Loucy (cell line): ENCODE data around the gene ZBTB3.

ENCODE experiments used
- H2AFZ ChIP-seq: fragments of 200-600 bp; sonication (generic); 2 replicates; pipeline ENCODE4 v1.6.0; 2016; ENCODE audit warnings: antibody characterized with exemption, mild to moderate bottlenecking, low read length, moderate library complexity
- H3F3A ChIP-seq: fragments of 200-600 bp; 2 replicates; pipeline ENCODE4 v1.6.0; 2016; ENCODE audit warnings: antibody characterized with exemption, low read depth, mild to moderate bottlenecking
- H3K27me3 ChIP-seq: fragments of 200-600 bp; sonication (generic); 2 replicates; pipeline ENCODE4 v1.6.1; 2014; ENCODE audit warnings: low read length, mild to moderate bottlenecking; ENCODE audit not compliant: insufficient read depth, poor library complexity, severe bottlenecking
- H3K36me3 ChIP-seq: fragments of 200-600 bp; sonication (generic); 2 replicates; pipeline ENCODE4 v1.6.1; 2016; ENCODE audit warnings: low read length; ENCODE audit not compliant: insufficient read depth
- H3K4me1 ChIP-seq: fragments of 200-600 bp; sonication (generic); 2 replicates; pipeline ENCODE4 v1.5.1; 2014; ENCODE audit warnings: low read length, mild to moderate bottlenecking; ENCODE audit not compliant: insufficient read depth, poor library complexity, severe bottlenecking
- H3K4me2 ChIP-seq: fragments of 200-600 bp; sonication (generic); 2 replicates; pipeline ENCODE4 v1.6.0; 2014; ENCODE audit warnings: antibody characterized with exemption, low read length, low read depth, mild to moderate bottlenecking; ENCODE audit not compliant: poor library complexity, severe bottlenecking
- H3K4me3 ChIP-seq: fragments of 200-600 bp; sonication (generic); 2 replicates; pipeline ENCODE4 v1.5.1; 2014; ENCODE audit warnings: low read length, mild to moderate bottlenecking, mixed read lengths; ENCODE audit not compliant: poor library complexity, severe bottlenecking
- H3K79me2 ChIP-seq: fragments of 200-600 bp; sonication (generic); 2 replicates; pipeline ENCODE4 v1.6.1; 2014; ENCODE audit warnings: low read length; ENCODE audit not compliant: insufficient read depth
- H3K9ac ChIP-seq: fragments of 200-600 bp; sonication (generic); 2 replicates; pipeline ENCODE4 v1.6.0; 2014; ENCODE audit warnings: mild to moderate bottlenecking, low read depth, low read length, moderate library complexity; ENCODE audit not compliant: poor library complexity, severe bottlenecking
- H3K9me2 ChIP-seq: fragments of 200-600 bp; sonication (generic); replicated peaks from 2 replicates; pipeline ENCODE4 v1.6.1; 2016; ENCODE audit warnings: low read depth, low read length, mixed read lengths
- H3K9me3 ChIP-seq: fragments of 200-600 bp; sonication (generic); 2 replicates; pipeline ENCODE4 v1.6.1; 2014; ENCODE audit warnings: mild to moderate bottlenecking, antibody characterized with exemption, low read length, low read depth; ENCODE audit not compliant: insufficient read depth
- H4K20me1 ChIP-seq: fragments of 200-600 bp; sonication (generic); 2 replicates; pipeline ENCODE4 v1.6.0; 2014; ENCODE audit warnings: antibody characterized with exemption, low read length, mild to moderate bottlenecking; ENCODE audit not compliant: insufficient read depth, poor library complexity, severe bottlenecking
- CTCF ChIP-seq: fragments of 200-600 bp; sonication (generic); conservative IDR thresholded peaks from 2 replicates; pipeline ENCODE4 v1.5.1; 2014; ENCODE audit warnings: mild to moderate bottlenecking, antibody characterized with exemption, low read length
- EZH2phosphoT487 ChIP-seq: fragments of 200-600 bp; IDR thresholded peaks from 2 replicates; pipeline ENCODE4 v1.6.1; 2018; ENCODE audit warnings: antibody characterized with exemption, mild to moderate bottlenecking, moderate library complexity, borderline replicate concordance

Gene ZBTB3

GRCh38 chr11:62757846-62758788 is 4.2 kb upstream of the ZBTB3 start:
- Histone ChIP-seq H3K4me2 (no peak overlapping the region), H2AFZ (no peak overlapping the region), H3K9ac (no peak overlapping the region), H3K4me3 (no peak overlapping the region), H3K36me3 (no peaks in the 10 kb centered on the region), H3K79me2 (peaks cover 19% of the 10 kb centered on the region), H3F3A (no peaks in the 10 kb centered on the region), H4K20me1 (peaks cover 7% of the 10 kb centered on the region), H3K9me2 (no peaks in the 10 kb centered on the region), H3K9me3 (no peaks in the 10 kb centered on the region), H3K4me1 (peaks cover 16% of the 10 kb centered on the region), H3K27me3 (no peaks in the 10 kb centered on the region)
- no peak for TF ChIP-seq EZH2phosphoT487
- no peak for TF ChIP-seq CTCF

GRCh38 chr11:62755086-62755615 is 1.2 kb upstream of the ZBTB3 start:
- Histone ChIP-seq H3K4me3 (no peak overlapping the region), H2AFZ (no peak overlapping the region), H3K36me3 (no peaks in the 10 kb centered on the region), H3K79me2 (peaks cover 16% of the 10 kb centered on the region; the same call in 1 of the 2 replicates), H3K9me3 (no peaks in the 10 kb centered on the region), H3K9ac (no peak overlapping the region), H3F3A (no peaks in the 10 kb centered on the region), H3K4me1 (peaks cover 17% of the 10 kb centered on the region), H3K4me2 (peak overlapping the region; percentile 64), H3K27me3 (no peaks in the 10 kb centered on the region), H3K9me2 (no peaks in the 10 kb centered on the region), H4K20me1 (peaks cover 5% of the 10 kb centered on the region)
- TF ChIP-seq EZH2phosphoT487 (no peak), CTCF (no peak)

GRCh38 chr11:62752994-62753735 is 795 bp downstream of the ZBTB3 start:
- Histone ChIP-seq H4K20me1 (peaks cover 5% of the 10 kb centered on the region), H3K36me3 (no peaks in the 10 kb centered on the region), H3K9me3 (no peaks in the 10 kb centered on the region), H3K4me1 (peaks cover 17% of the 10 kb centered on the region), H3F3A (no peaks in the 10 kb centered on the region), H3K4me2 (peak overlapping the region; percentile 84), H3K9me2 (no peaks in the 10 kb centered on the region), H3K4me3 (peak overlapping the region; percentile 78), H3K9ac (peak overlapping the region; percentile 72), H3K79me2 (peaks cover 19% of the 10 kb centered on the region; the same call in 1 of the 2 replicates), H3K27me3 (no peaks in the 10 kb centered on the region), H2AFZ (no peak overlapping the region; the same call in 1 of the 2 replicates)
- TF ChIP-seq CTCF: no peak
